Activated CD4-positive, alpha-beta T cell treated with anti-CD3 and anti-CD28 coated beads, Interleukin-2, amount 50 U/mL, for 4 hours (primary cell): ENCODE results near the gene VAMP7.
"Not testable (repeated sequence)": the region's sequence is repeated elsewhere in the genome, so short reads cannot be mapped to it uniquely, and the experiment has no call there.

Experiments
- DNase-seq, 2 experiments: peaks; one replicate each; pipeline ENCODE4 v3.0.0-alpha.2; 2020

The VAMP7 gene

GRCh38 chrX:155923200-155923599, 42.1 kb downstream of the VAMP7 start:
- no peak for DNase-seq

GRCh38 chrX:155930852-155931618, 49.9 kb downstream of the VAMP7 start:
- DNase-seq, result not testable (repeated sequence)

DNA sequence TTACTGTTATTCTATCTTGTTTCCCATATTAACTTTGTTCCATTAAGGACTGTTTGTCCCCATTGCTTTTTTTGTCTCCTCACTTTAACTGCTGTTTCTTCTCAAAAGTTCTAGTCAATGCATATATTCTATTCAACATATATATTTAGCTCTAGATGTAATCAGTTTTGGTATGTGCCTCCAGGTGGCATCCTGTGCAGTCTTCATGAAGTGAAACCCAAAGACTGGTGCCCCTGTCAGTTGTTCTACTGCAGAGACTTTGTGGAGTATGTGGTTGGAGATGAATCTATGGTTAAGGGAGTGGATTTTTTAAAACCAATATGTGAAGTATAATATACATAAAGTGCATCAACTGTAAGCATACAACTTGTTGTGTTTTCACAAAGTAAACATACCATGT, 57.0 kb downstream of the VAMP7 start:
- DNase-seq, result no peak

GRCh38 chrX:155949098-155949497, 68.0 kb downstream of the VAMP7 start:
- DNase-seq, result no peak

- no peak for DNase-seq
These were observed 70.2 kb downstream of the VAMP7 start for GRCh38 chrX:155951237-155951789.

DNA sequence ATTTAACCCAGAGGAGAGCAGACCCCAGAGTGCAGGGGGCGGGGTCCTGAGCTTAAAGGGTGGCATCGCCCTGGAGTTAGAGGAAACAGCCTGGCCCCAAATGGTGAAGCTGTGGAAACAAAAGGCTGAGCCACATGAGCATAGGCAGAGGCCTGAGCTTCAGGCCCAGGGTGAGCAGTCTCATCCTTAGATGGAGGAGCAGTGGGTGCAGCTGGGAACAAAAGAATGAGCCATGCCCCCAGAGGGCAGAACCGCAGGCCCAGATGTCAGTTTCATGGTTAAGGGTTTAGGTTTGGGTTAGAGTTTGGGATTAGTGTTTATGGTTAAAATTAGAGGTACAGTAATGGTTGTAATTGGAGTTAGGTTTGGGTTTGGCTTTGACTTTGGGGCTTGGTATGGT, 71.9 kb downstream of the VAMP7 start:
- no peak for DNase-seq

DNA sequence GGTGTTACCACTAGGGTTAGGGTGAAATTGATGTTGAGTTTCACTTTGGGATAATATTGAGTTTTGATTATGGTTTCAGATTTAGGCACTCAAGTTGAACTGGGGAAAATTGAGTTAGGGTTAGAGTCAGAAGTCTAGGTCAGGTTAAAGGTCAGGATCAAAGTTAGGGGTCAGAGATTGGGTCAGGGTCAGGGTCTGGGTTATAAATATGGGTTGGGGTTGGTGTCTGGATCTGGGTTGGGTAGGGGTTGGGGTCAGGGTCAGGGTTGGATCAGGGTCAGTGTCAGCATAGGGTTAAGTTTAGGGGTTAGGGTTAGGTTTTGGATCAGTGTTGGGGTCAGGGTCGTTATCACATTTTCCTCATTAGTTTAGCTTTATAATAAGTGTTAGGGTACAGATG, 73.6 kb downstream of the VAMP7 start:
- no peak for DNase-seq

GRCh38 chrX:155956099-155956498, 75.0 kb downstream of the VAMP7 start:
- DNase-seq, result no peak

GRCh38 chrX:155956649-155957048, 75.5 kb downstream of the VAMP7 start:
- no peak for DNase-seq

GRCh38 chrX:155957843-155958242, 76.7 kb downstream of the VAMP7 start:
- DNase-seq, result no peak

DNA sequence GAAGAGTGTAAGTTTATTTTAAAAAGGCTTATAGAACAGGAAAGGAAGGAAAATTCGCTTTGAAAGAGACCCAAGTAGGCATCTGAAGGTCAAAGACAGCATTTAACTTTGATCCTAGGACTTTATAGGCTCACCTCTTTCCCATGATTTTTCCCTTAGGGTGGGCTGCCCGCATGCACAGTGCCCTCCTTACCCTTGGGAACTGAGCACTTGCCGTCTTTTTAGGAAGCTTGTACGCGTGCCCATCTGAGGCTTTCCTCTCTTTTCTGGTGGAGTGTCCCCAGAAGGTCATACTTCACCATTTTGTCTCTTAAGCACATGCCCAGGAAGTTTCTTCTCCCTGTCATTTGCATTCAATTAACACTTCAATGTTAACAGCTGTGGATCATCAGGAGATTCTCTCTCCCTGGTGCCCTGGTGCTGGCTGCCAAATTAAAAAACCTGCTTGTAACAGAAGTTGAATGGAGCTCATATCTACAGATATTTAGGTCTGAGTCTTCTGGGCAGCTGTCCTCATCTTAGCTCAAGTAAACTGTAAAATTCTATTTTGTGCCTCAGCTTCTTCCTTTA, 78.0 kb downstream of the VAMP7 start:
- DNase-seq, result no peak

GRCh38 chrX:155962906-155963305, 81.8 kb downstream of the VAMP7 start:
- no peak for DNase-seq

- no peak for DNase-seq
These were observed 85.7 kb downstream of the VAMP7 start for GRCh38 chrX:155966876-155967275.

- DNase-seq, result no peak
These were observed 86.6 kb downstream of the VAMP7 start for GRCh38 chrX:155967653-155968325.

- no peak for DNase-seq
These were observed 87.1 kb downstream of the VAMP7 start for GRCh38 chrX:155968326-155968661.

- no peak for DNase-seq
These were observed 87.6 kb downstream of the VAMP7 start for GRCh38 chrX:155968791-155969190.

GRCh38 chrX:155971658-155972057, 90.5 kb downstream of the VAMP7 start:
- not testable (repeated sequence) for DNase-seq

DNA sequence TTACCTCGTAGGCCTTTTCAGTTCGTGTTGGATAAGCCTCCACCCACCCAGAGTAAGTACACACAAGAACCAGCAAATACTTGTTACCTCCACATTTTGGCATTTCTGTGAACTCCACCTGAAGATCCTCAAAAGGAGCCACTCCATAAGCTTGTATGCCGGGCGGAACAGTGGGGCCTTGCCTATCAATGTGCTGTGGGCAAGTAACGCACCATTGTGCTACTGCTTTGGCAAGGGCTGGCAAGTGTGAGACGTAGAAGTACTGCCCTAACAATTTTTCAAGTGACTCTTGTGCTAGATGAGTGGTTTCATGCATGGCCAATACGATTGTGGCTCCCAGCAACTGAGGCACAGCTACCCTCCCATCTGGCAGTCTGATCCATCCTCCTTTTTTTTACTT, 91.1 kb downstream of the VAMP7 start:
- not testable (repeated sequence) for DNase-seq

GRCh38 chrX:155983326-155983725, 102.2 kb downstream of the VAMP7 start:
- no peak for DNase-seq

DNA sequence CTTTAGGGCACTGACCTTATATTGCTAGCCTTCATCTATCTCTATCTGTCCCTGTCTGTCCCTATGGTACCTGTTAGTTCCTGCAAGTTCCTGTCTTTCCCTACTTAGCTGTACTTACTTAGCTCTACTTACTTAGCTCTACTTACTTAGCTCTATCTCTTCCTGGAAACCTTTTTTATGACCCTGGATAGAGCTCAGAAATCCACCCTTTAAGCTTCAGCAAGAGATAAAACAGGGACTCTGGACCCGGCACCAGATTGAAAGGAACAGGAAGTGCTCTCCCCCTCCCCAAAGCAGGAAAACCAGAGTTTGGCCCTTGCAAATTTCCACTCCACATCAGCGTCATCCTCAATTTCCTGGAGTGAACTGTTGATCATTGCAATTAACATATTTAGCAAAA, 104.1 kb downstream of the VAMP7 start:
- no peak for DNase-seq

- DNase-seq, result not testable (repeated sequence)
These were observed 105.8 kb downstream of the VAMP7 start for GRCh38 chrX:155986995-155987394.

DNA sequence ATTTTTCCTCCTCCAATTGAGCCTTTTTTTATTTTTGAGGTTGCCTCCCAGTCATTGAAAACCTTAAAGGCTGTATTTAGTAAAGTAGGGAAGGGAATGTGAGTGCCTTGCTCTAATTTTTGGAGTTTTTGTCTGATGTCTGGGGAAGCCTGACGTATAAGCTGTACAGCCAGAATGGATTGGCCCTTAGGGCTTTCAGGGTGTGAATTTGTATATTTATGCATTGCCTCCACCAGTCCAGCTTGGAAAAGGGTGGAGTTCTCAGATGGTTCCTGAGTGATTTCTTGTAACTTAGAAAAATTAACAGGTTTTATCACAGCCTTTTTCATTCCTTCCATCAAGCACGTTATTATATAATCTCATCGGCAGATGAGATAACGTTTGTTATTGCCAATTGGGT, 107.7 kb downstream of the VAMP7 start:
- DNase-seq, result no peak
